Effector CD8-positive, alpha-beta T cell (primary cell): ENCODE measurements around the gene PLTP.
"Not testable (repeated sequence)": the region's sequence is repeated elsewhere in the genome, so short reads cannot be mapped to it uniquely, and the experiment has no call there.

ENCODE experiments used
- DNase-seq: peaks from one replicate; lab custom pipeline; 2025; lab: John Stamatoyannopoulos, UW

Gene PLTP

GRCh38 chr20:45874104-45874481, 37.9 kb downstream of the PLTP start:
- not testable (repeated sequence) for DNase-seq

DNA sequence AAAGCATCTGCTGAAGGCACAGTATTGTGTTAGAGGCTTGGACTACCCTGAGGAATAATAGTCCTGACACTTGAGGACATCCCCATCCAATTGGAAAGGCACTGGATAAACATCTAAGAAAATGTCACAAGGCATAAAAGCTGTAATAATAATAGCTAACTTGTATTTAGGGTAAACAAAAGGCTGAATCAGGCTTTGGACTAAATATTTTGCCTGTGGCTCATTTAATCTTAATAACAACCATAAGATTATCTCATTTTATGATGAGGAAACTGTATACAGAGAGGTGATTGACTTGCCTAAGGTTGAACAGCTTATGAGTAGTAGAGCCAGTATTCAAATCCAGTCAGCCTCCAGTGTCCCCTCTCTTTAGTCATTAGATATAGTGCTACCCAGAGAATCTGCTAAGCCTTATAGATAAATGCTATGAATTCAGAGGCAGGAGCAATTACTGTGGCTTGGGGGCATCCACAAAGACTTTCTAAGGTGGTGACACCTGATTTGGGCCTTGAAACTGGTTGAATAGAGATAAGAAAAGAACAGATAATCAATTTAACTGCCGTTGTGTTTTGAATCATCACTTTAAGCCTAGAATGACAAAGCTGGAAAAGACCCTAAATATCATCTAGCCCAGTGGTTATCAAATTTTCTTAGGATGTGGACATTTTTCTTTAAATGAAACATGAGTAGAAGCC, 38.4 kb downstream of the PLTP start:
- no peak for DNase-seq

GRCh38 chr20:45872626-45873025, 39.3 kb downstream of the PLTP start:
- no peak for DNase-seq

DNA sequence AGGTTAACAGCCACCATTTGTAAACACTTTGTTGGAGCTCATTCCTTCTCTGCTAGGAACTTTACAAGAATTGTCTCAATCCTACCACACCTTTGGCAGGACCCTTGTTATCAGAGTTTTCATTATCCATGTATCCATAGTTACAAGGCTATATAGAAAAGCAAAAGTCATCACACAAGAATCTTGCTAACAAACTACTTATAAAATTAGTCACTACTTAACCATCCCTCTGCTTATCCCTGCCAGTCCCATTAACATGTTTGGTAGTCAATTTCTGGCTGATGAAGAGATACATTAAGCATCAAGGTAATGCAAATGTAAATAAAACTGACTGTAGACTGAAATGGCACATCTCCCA, 44.2 kb downstream of the PLTP start:
- DNase-seq, result no peak

DNA sequence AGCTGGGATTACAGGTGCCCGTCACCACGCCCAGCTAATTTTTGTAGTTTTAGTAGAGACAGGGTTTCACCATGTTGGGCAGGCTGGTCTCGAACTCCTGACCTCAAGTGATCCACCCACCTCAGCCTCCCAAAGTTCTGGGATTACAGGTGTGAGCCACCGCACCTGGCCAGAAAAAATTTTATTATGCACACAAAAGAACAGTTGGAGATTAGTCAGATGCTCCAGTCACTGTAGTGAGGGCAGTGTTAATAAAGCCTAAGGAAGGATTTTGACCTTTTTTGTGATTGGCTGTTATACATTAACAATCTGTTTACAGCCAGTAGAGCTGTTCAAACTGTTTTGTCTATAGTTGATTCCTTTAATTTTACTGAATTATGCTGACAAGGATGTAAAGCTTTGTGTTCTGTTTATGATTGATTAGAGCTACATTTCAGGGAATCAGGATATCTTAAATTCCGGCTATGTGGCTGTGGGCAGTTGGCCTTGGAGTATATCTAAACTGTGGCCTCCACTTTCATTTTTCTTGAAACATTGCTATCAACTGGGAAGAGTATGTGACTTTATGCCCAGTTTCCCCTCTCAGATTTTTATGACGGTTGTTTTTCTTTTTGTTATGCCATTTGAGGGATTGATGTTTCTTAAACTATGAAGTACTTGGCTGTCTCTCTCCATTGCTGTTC, 44.7 kb downstream of the PLTP start:
- DNase-seq, result no peak

GRCh38 chr20:45866454-45866853, 45.5 kb downstream of the PLTP start:
- no peak for DNase-seq

GRCh38 chr20:45863543-45864470, 48.1 kb downstream of the PLTP start:
- no peak for DNase-seq

DNA sequence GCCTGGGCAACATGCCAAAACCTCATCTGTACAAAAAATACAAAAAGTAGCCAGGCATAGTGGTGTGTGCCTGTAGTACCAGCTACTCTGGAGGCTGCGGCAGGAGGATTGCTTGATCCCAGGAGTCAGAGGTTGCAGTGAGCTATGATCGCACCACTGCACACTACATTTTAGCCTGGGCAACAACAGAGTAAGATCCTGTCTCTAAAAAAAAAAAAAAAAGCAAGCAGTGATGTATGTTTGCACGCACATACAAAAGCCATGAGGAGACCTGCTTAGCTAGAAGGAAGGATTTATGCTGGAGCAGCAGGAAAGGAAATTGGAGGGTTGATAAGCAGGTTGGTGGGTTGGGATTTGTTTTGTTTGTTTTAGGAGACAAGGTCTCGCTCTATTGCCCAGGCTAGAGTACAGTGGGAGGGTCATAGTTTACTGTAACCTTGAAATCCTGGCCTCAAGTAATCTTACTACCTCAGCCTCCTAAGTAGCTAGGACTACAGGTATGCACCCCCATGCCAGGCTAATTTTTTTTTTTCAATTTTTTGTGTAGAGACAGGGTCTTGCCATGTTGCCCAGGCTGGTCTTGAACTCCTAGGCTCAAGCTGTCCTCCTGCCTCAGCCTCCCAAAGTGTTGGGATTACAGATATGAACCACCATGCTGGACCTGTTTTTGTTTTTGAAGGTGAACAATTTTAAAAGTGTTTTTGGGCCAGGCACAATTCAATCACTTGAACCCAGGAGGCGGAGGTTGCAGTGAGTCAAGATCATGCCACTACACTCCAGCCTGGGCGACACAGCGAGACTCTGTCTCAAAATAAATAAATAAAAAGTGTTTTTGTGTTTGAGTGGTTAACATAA, 50.5 kb downstream of the PLTP start:
- no peak for DNase-seq

DNA sequence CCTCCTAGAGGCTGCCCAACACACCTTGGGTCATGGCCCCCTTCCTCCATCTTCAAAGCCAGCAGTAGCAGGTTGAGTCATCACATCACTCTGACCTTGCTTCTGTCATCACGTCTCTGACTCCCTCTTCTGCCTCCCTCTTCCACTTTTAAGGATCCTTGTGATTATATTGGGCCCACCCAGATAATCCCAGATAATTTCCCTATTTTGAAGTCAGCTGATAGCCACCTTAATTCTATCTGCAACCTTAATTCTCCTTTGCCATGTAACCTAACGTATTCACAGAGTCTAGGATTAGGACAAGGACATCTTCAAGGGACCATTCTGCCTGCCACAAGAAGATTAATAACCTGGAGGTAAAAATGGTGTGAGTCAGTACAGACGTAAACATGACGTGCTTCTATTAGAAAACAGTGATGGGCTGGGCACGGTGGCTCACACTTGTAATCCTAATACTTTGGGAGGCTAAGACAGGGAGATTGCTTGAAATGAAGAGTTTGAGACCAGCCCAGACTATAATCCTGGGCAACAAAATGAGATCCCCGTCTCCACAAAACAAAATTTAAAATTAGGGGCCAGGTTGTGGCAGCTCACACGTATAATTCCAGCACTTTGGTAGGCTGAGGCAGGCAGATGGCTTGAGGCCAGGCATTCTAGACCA, 51.3 kb downstream of the PLTP start:
- no peak for DNase-seq

GRCh38 chr20:45859916-45860315, 52.0 kb downstream of the PLTP start:
- DNase-seq, result no peak

GRCh38 chr20:45857882-45858216, 54.1 kb downstream of the PLTP start:
- no peak for DNase-seq

DNA sequence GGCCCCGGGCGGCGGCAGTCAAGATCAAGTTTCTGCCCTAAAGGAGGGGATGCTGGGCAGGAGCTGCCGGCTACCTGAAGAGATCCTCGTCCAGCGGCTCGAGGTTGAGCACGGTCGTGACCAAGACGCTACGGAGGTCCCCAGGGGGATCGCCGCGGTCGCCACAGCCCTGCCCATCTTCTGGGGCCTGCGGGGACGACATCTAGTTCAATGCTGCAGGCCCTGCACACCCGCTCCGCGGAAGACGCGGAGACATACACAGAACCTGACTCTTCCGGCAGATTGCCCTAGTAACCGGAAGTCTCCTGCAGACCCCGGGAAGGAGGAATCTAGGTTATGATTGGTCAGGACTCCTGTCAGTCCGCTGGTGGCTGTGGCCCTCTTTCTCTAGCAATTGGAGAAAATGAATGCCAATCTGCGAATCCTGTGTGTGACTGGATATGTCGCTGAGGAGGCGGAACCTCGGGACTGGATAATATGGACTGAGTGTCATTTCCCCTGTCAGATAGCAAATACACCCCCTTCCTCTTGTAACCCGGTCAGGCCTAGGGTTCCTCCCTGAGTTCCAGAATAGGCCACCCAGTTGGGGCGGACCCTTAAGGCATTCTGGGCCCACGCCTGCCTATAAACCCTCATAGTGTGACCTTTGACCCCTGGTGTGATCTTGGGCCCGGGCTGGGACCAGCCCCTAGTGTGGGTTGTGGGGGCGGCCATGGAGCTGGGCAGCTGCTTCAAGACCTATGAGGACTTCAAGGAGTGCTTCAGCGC, 54.7 kb downstream of the PLTP start, which contains the start of the genes ACOT8 and ZSWIM3:
TSS of gene ACOT8 (minus strand) at position 279 of the 768 bp plus-strand sequence. CDS start at position 202, 77 bp downstream.
TSS of gene ZSWIM3 (plus strand) at position 501 of the 768 bp plus-strand sequence. CDS start at position 713, 212 bp downstream.
- peak; percentile 86 for DNase-seq

DNA sequence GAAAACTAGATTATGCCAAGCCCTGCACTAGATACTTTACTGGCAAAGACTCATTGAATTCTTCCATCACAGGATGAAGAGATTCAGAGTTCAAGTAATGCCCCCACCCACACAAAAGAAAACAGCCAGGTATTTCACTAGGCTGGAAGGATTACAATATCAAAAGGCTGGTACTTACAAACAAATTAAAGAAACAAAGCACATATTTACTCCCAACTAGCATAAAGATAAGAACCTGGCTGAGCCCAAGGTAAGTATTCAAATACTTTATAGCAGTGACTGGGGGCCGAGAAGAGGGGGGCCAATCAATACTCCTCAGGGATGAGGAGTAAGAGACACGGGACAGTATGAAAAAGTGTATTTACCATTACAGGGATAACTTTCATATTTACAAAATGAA, 58.5 kb downstream of the PLTP start:
- DNase-seq, result no peak

DNA sequence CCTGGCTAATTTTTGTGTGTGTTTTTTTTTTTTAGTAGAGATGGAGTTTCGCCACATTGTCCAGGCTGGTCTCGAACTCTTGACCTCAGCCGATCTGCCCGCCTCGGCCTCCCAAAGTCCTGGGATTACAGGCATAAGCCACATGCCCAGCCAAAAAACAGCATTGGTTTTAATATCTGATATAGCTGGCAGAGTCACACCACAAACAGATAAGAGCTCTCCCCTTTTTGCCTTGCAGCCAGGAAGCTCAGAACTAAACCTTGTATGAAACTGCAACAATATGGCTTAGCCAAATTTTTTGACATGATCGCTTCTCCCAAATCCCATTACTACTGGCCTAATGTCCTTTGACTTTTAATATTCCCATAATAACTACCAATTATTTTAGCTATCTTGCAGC, 59.6 kb downstream of the PLTP start:
- DNase-seq, result no peak

DNA sequence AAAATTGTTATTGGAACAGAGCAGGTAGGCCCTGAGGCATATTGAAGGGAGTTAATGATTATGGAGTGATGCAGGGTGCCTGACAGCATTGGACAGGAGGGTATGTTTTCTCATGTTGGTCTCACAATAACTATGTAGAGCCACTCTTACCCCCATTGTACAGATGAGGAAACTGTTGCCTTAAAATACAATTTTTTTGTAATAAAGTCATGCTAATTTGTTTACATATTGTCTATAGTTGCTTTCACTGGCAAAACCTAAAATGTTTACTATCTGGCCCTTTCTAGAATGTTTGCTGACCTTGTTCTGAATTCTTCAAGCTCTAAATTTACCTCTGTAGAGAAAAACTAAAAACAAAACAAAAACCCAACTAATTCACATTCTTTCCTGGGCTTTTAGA, 60.5 kb downstream of the PLTP start:
- DNase-seq, result no peak

DNA sequence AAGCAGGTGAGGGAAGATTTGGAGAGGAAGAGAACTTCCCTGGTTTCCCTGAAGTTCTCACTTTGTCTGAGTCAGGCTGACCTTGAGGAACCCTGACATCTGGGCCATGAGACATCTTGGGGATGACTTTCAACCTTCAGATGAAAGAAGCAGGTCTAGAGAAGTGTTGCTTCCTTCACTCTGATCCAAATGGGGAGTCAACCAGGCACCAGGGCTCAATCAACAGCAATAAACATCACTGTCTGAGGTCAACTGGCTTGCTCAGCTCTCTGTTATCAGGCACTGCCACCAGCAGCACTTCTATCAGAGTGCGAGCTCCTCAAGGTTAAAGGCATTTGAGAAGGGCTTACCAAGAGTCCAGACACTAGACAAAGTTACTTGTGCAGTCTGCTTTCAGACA, 61.0 kb downstream of the PLTP start:
- no peak for DNase-seq

DNA sequence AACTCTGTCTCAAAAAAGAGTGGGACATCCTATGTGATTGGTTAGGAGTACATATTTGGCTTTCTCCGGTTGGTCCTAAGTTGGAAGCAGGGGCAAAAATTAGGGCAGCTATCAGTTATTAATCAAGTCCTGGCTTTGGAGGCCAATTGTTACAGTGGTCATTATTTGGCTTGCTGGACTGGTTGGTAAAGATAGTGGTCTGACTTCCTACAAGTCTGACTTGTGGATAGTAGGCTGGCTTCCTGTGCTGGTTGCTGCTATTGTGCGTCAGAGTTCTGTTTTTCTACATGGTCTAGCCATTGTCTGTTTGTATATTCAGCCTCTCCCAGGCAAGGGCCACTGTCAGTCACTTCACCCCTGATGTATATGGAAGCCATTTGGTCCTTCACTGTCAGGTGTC, 61.7 kb downstream of the PLTP start:
- no peak for DNase-seq

DNA sequence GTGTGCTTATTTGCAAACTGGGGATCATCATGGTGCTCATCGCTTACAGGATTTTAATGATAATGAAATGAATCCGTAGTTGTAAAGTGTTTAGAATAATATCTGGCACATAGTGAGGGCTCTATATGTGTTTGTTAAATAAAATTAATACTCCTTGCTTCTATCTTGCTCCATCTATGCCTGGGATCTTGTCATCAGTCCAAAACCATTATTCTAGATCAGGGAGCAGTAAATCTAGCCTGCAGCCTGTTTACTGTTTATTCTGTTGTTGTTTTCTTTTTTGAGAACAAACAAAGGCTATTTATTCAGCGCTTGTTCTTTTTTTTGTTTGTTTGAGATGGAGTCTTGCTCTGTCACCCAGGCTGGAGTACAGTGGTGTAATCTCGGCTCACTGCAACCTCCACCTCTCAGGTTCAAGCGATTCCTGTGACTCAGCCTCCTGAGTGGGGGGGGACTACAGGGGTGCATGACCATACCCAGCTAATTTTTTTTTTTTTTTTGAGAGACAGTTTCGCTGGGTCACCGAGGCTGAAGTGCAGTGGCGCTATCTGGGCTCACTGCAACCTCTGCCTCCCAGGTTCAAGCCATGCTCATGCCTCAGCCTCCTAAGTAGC, 62.9 kb downstream of the PLTP start:
- no peak for DNase-seq
